MM.1S (cell line): Measurements from ENCODE around the gene RPH3AL.

Experiments
- EZH2 ChIP-seq: fragments of 300-600 bp; sonication (generic); optimal IDR thresholded peaks from 2 replicates; pipeline ENCODE3; 2017; ENCODE audit warnings: low read depth, mild to moderate bottlenecking, antibody characterized with exemption, low read length, mixed read lengths
- EZH2phosphoT487 ChIP-seq: fragments of 300-600 bp; sonication (generic); IDR thresholded peaks from 2 replicates; pipeline ENCODE4 v1.6.1; 2018; ENCODE audit warnings: antibody characterized with exemption, low read length
- TF ChIP-seq, protein P1 (sequence below): fragments of 300-600 bp; sonication (generic); IDR thresholded peaks from 2 replicates; pipeline ENCODE4 v1.5.1; 2016; ENCODE audit warnings: antibody characterized with exemption, low read length, mixed read lengths

DNA sequence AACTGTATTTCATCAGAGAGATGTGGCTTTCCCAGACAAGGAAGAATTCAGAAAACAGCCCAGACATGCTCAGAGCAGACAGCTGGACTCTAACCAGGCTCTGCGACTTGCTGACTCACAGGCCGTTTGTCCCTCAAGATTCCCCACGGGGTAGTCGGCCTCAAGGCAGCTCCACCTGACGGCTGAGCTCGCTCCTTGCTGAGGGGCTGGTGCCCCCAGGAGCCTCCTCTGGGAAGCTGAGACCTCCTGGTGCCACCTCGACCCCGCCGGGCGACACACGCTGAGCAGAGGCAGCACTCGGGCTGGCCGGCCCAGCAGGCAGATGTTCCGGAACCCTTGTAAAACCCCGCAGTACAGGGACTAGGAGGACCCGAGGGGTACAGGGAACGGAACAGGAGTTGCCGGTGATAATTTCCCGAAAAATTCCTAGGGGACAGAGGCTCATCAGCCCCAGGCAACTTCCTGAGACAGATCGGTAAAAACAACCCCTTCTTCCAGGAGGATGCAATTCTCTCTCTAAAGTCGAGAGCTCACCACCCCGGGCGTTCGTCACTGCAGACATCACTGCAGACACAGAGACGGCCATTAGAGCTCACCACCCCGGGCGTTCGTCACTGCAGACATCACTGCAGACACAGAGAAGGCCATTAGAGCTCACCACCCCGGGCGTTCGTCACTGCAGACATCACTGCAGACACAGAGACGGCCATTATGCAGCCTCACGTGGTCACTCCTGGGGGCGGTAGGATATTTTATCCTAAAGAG lies 19.9 kb downstream of the RPH3AL start:
- TF ChIP-seq, protein P1, sequence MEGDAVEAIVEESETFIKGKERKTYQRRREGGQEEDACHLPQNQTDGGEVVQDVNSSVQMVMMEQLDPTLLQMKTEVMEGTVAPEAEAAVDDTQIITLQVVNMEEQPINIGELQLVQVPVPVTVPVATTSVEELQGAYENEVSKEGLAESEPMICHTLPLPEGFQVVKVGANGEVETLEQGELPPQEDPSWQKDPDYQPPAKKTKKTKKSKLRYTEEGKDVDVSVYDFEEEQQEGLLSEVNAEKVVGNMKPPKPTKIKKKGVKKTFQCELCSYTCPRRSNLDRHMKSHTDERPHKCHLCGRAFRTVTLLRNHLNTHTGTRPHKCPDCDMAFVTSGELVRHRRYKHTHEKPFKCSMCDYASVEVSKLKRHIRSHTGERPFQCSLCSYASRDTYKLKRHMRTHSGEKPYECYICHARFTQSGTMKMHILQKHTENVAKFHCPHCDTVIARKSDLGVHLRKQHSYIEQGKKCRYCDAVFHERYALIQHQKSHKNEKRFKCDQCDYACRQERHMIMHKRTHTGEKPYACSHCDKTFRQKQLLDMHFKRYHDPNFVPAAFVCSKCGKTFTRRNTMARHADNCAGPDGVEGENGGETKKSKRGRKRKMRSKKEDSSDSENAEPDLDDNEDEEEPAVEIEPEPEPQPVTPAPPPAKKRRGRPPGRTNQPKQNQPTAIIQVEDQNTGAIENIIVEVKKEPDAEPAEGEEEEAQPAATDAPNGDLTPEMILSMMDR: no peak
- TF ChIP-seq EZH2 (no peak), EZH2phosphoT487 (no peak)
